ENCODE data around the gene SPDYE1.
"Not testable (repeated sequence)": the region's sequence is repeated elsewhere in the genome, so short reads cannot be mapped to it uniquely, and the experiment has no call there.

SPDYE1 gene

GRCh38 chr7:43990011-43990585 lies 7.6 kb upstream of the SPDYE1 start:
- DNase-seq, result not testable (repeated sequence)

GRCh38 chr7:43990829-43991228 lies 6.9 kb upstream of the SPDYE1 start:
- DNase-seq; intact Hi-C loops (cut with DNase I): not testable (repeated sequence)

More at GRCh38 chr7:43990011-43990585, 7.6 kb upstream of the SPDYE1 start:
- intact Hi-C loops (cut with DNase I), result not testable (repeated sequence)

DNA sequence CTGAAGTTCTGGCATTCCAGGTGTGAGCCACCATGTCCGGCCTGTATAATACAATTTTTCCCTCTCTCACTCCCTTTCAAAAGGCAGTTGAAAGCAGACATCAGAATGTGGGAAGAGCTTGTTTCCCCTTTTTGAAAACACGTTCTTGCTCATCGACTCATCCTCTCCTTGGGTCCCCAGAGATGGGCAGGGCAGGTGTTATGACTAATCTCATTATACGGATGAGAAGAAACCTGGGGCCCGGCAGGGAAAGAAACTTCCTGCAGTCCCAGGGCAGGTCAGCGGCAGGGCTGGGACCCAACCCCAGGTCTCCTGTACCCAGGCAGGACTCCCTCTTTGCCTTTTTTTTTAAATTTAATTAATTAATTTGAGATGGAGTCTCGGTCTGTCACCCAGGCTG lies 4.8 kb upstream of the SPDYE1 start:
- intact Hi-C loops (cut with DNase I), result not testable (repeated sequence)
- DNase-seq, result peak in 1 of 42 donors; percentile 5

- intact Hi-C loops (cut with DNase I); DNase-seq: not testable (repeated sequence)
Measured at GRCh38 chr7:43994681-43995080, 3.0 kb upstream of the SPDYE1 start.

GRCh38 chr7:44012081-44012480 lies 14.4 kb downstream of the SPDYE1 start:
- intact Hi-C loops (cut with DNase I); DNase-seq: not testable (repeated sequence)

- intact Hi-C loops (cut with DNase I), result not testable (repeated sequence)
- peak in 9 of 42 donors; percentile 15 to 52 (median 32) for DNase-seq
Measured at GRCh38 chr7:44015090-44015489, 17.4 kb downstream of the SPDYE1 start.

DNA sequence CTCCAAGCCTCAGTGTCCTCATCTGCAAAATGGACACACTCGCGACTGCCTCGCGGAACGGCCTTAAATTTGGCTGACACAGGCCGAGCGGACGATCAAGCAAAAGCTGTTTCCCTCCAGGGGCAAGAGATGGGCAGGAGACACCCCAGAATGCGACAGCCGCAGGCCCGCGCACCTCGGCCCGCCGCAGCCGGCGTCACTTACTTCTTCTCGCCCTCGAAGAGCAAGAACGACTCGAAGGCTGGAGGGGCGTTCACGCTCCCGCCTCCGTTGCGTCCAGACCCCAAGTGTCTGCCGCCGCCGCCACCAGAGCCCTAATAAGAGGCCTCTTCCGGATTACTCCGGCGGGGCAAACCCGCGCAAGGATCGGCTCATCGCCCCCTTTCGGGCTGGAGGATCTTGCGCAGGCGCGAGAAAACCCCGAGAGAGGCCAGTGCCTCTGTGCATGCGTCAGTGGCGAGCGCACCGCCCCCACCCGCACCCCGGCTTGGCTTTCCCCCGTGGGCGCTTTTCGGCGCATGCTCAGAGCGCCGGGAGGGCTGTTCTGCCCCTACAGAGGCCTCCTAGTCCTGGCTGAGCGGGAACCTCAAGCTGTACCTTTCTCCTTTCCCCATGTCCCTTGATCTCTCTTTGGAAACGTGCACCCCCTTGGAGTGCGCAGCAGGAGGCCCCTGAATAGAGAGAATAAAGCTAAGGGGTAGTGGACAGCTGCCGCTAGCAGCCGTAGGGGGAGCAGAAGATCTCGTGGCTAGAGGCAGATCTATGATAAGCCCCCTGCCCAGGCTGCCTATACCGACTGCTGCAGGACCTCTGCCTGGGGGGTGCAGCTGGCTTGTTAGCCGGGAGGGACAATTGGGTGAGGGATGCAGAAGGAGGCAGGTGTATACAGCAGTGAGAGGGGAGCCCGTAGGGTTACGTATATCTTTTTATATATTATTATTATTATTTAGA lies 21.4 kb downstream of the SPDYE1 start:
- intact Hi-C loops (cut with DNase I), result not testable (repeated sequence)

DNA sequence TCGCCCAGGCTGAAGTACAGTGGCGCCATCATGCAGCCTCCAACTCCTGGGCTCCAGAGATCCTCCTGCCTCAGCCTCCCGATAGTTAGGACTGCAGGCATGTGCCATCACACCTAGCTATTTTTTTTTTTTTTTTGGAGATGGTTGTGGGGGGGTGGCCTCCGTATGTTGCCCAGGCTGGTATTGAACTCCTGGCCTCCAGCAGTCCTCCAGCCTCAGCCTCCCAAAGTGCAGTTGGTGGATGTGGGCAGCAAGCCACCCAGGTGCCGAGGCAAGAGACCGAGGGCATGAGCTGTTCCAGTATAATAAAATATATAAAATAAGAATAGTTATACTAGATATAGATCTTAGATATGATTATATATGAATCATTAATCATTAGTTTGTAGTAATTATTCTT lies 22.1 kb downstream of the SPDYE1 start:
- DNase-seq; intact Hi-C loops (cut with DNase I): not testable (repeated sequence)

More for the DNA sequence above, 21.4 kb downstream of the SPDYE1 start:
- peak; percentile 95 to 99 (median 99) for DNase-seq

DNA sequence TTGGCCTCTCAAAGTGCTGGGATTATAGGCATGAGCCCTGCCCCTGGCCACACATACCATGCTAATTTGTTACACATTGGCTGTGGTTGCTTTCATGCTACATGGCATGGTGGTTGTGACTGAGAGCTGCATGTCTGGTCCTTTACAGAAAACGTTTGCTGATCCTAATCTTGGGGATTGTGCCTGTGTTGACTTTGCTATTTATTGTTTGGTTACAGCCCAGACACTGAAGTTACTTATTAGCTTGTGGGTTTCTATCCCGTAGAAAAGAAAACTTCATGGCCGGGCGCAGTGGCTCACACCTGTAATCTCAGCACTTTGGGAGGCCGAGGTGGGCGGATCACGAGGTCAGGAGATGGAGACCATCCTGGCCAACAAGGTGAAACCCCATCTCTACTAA lies 24.4 kb downstream of the SPDYE1 start:
- intact Hi-C loops (cut with DNase I); DNase-seq: not testable (repeated sequence)

GRCh38 chr7:44022796-44023467 lies 25.2 kb downstream of the SPDYE1 start:
- DNase-seq; intact Hi-C loops (cut with DNase I): not testable (repeated sequence)

DNA sequence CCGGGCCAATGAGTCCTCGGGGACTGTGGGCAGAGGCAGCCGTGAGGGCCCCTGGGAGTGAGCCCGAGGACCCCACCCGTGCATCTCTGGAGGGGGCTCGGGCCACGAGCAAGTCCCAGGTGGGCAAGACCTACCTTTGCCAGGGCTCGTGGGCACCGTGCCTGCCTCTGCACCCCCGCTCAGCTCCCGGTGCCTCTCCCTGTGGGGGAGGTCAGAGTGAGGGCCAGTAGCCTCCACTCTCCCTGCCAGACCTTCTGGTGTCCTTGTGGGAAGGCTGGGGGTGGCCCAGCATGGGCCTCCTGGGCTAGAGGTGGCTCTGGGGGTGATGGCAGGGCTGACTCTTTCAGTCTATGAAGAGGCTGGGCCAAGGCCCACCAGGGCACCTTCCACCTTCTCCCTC lies 31.7 kb downstream of the SPDYE1 start:
- DNase-seq; intact Hi-C loops (cut with DNase I): not testable (repeated sequence)

DNA sequence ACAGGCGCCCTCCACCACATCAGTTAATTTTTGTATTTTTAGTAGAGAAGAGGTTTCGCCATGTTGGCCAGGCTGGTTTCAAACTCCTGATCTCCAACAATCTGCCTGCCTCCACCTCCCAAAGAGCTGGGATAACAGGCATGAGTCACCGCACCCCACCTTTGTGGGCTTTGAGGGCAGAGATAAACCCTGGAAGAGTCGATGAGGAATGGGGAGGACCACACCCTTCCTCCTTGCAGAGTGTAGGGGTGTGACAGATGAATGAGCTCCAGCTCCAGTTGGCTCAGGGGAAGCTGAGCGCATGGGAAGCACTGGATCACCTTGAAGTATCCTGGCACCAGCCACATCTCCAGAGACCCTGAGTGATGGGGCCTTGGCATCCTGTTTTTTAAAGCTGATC lies 32.3 kb downstream of the SPDYE1 start:
- DNase-seq, result peak in 9 of 42 donors; percentile 14 to 45 (median 35)
- intact Hi-C loops (cut with DNase I), result not testable (repeated sequence)

DNA sequence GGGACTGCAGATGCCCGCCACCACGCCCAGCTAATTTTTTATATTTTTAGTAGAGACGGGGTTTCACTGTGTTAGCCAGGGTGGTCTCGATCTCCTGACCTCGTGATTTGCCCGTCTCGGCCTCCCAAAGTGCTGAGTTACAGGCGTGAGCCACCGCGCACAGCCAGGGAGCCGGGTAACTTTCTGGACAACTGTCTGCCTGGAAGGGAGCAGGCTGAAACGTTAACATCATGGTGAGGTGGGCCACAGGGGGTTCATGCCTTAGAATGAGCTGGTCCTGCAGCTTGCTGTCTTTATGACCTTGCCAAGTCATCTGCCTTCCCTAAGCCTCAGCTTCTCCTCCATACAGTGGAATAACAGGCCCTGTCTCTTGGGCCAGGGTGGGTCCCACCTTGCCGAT lies 33.6 kb downstream of the SPDYE1 start:
- peak in 1 of 42 donors; percentile 13 for DNase-seq
- intact Hi-C loops (cut with DNase I), result not testable (repeated sequence)

- intact Hi-C loops (cut with DNase I), result not testable (repeated sequence)
- peak in 1 of 42 donors; percentile 34 for DNase-seq
Measured at GRCh38 chr7:44032031-44032430, 34.3 kb downstream of the SPDYE1 start.

DNA sequence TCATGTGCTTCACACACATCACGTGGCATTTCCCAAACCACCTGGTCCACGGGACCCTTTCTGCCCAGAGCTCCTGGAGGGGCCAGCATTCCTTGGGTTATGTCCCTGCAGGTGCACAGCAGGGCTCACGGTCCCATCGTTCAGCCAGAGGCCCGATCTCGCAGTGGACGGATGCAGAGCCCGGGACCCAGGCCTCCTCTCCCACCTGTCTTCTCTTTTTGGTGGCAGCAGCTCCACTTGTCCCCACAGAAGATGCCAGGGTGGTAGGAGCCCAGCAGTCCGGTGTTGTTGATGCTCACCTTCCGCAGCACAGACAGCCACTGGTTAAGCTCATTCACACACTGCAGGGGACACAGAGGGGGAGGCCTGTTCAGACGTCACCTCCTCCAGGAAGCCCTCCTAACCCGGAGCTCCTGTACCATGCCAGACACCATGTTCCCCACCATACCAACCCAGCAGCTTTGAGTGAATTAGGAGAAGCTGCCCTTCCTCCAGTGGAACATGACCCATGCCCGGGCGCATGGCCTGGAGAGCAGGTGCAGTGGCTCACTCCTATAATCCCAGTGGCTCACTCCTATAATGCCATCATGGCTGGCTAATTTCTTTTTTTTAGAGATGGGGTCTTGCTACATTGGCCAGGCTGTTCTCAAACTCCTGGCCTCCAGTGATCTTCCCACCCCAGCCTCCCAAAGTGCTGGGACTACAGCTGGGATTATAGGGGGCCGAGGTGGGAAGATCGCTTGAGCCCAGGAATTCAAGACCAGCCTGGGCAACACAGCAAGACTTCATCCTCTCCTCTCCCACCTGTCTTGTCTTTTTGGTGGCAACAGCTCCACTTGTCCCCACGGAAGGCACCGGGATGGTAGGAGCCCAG lies 36.5 kb downstream of the SPDYE1 start:
- intact Hi-C loops (cut with DNase I), result not testable (repeated sequence)

DNA sequence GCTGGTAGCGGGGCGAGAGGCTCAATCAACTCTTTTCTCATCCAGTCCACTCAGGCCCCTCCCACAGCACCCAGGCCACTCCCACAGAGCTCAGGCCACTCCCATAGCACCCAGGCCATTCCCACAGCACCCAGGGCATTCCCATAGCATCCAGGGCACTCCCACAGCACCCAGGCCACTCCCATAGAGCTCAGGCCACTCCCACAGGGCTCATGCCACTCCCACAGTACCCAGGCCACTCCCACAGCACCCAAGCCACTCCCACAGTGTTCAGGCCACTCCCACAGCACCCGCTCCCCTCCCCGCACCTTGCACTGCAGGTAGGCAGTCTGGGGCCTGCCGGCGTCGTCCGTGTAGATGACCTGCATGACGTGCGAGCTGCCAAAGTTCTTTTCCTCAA lies 38.7 kb downstream of the SPDYE1 start:
- intact Hi-C loops (cut with DNase I); DNase-seq: not testable (repeated sequence)

More for the DNA sequence above, 36.5 kb downstream of the SPDYE1 start:
- DNase-seq, result peak in 1 of 42 donors; percentile 19

- DNase-seq; intact Hi-C loops (cut with DNase I): not testable (repeated sequence)
Measured at GRCh38 chr7:44037951-44038350, 40.3 kb downstream of the SPDYE1 start.

GRCh38 chr7:44038553-44038952 lies 40.9 kb downstream of the SPDYE1 start:
- intact Hi-C loops (cut with DNase I); DNase-seq: not testable (repeated sequence)
